ENCODE results near the gene TPRG1L.
A peak's percentile ranks its signal among the peaks of the same experiment; 100 is the strongest.
"Not testable (repeated sequence)": the region's sequence is repeated elsewhere in the genome, so short reads cannot be mapped to it uniquely, and the experiment has no call there.

TPRG1L gene

GRCh38 chr1:3607703-3608065, 17.1 kb upstream of the TPRG1L start:
- no peak for DNase-seq (ENCODE audit: extremely low read depth in 1 of 2, low read depth in 1 of 2)

- no peak for DNase-seq (ENCODE audit: extremely low read depth in 1 of 2, low read depth in 1 of 2)
Observed at GRCh38 chr1:3608154-3608553, 16.7 kb upstream of the TPRG1L start.

- DNase-seq (ENCODE audit: extremely low read depth in 1 of 2, low read depth in 1 of 2), result no peak
Observed at GRCh38 chr1:3609016-3609768, 15.6 kb upstream of the TPRG1L start.

GRCh38 chr1:3609769-3610526, 14.9 kb upstream of the TPRG1L start:
- DNase-seq (ENCODE audit: extremely low read depth in 1 of 2, low read depth in 1 of 2), result no peak

- DNase-seq (ENCODE audit: extremely low read depth in 1 of 2, low read depth in 1 of 2), result no peak
Observed at GRCh38 chr1:3610527-3611169, 14.2 kb upstream of the TPRG1L start.

GRCh38 chr1:3611170-3612019, 13.4 kb upstream of the TPRG1L start, which contains the start of gene MEGF6:
Gene MEGF6, minus strand, starts transcription at chr1:3611508. Its CDS starts 240 bp downstream, at chr1:3611268.
- DNase-seq (ENCODE audit: extremely low read depth in 1 of 2, low read depth in 1 of 2), result peak in 1 of 2 donors; percentile 42

GRCh38 chr1:3612123-3612522, 12.7 kb upstream of the TPRG1L start:
- no peak for DNase-seq (ENCODE audit: extremely low read depth in 1 of 2, low read depth in 1 of 2)

GRCh38 chr1:3614755-3615742, 9.8 kb upstream of the TPRG1L start:
- no peak for DNase-seq (ENCODE audit: extremely low read depth in 1 of 2, low read depth in 1 of 2)

GRCh38 chr1:3616861-3617260, 8.0 kb upstream of the TPRG1L start:
- DNase-seq (ENCODE audit: extremely low read depth in 1 of 2, low read depth in 1 of 2), result no peak

GRCh38 chr1:3617806-3618345, 6.9 kb upstream of the TPRG1L start:
- no peak for DNase-seq (ENCODE audit: extremely low read depth in 1 of 2, low read depth in 1 of 2)

- DNase-seq (ENCODE audit: extremely low read depth in 1 of 2, low read depth in 1 of 2), result no peak
Observed at GRCh38 chr1:3618531-3618880, 6.3 kb upstream of the TPRG1L start.

- DNase-seq (ENCODE audit: extremely low read depth in 1 of 2, low read depth in 1 of 2), result peak in 1 of 2 donors; percentile 55
Observed at GRCh38 chr1:3618881-3619671, 5.7 kb upstream of the TPRG1L start.

- DNase-seq (ENCODE audit: extremely low read depth in 1 of 2, low read depth in 1 of 2), result no peak
Observed at GRCh38 chr1:3620708-3621107, 4.1 kb upstream of the TPRG1L start.

GRCh38 chr1:3621151-3621671, 3.6 kb upstream of the TPRG1L start:
- not testable (repeated sequence) for DNase-seq (ENCODE audit: extremely low read depth in 1 of 2, low read depth in 1 of 2)

GRCh38 chr1:3622102-3622501, 2.7 kb upstream of the TPRG1L start:
- DNase-seq (ENCODE audit: extremely low read depth in 1 of 2, low read depth in 1 of 2), result not testable (repeated sequence)

GRCh38 chr1:3623441-3624199, 1.2 kb upstream of the TPRG1L start:
- DNase-seq (ENCODE audit: extremely low read depth in 1 of 2, low read depth in 1 of 2), result no peak

- no peak for DNase-seq (ENCODE audit: extremely low read depth in 1 of 2, low read depth in 1 of 2)
Observed at GRCh38 chr1:3625151-3625907, 514 bp downstream of the TPRG1L start.
